HFF-Myc (cell line): ENCODE results near the gene PYURF.

Source experiments
- DNase-seq: peaks from one replicate; pipeline ENCODE4 v3.0.0-alpha.2; 2011; ENCODE audit warnings: low read depth; ENCODE audit errors: extremely low read depth
- H3K4me3 ChIP-seq: replicated peaks from 2 replicates; pipeline ENCODE4 v1.5.1; 2011; ENCODE audit warnings: low read depth, mild to moderate bottlenecking, control low read depth, low read length
- TF ChIP-seq, protein P1 (sequence below): IDR thresholded peaks from 2 replicates; pipeline ENCODE4 v1.5.1; 2012; ENCODE audit warnings: mild to moderate bottlenecking, low read depth, low read length, control low read depth; ENCODE audit errors: missing control alignments

The PYURF gene

GRCh38 chr4:88535090-88535755 lies 11.6 kb upstream of the PYURF start:
- no peak overlapping the region for H3K4me3 ChIP-seq
- DNase-seq, result no peak
- TF ChIP-seq, protein P1, sequence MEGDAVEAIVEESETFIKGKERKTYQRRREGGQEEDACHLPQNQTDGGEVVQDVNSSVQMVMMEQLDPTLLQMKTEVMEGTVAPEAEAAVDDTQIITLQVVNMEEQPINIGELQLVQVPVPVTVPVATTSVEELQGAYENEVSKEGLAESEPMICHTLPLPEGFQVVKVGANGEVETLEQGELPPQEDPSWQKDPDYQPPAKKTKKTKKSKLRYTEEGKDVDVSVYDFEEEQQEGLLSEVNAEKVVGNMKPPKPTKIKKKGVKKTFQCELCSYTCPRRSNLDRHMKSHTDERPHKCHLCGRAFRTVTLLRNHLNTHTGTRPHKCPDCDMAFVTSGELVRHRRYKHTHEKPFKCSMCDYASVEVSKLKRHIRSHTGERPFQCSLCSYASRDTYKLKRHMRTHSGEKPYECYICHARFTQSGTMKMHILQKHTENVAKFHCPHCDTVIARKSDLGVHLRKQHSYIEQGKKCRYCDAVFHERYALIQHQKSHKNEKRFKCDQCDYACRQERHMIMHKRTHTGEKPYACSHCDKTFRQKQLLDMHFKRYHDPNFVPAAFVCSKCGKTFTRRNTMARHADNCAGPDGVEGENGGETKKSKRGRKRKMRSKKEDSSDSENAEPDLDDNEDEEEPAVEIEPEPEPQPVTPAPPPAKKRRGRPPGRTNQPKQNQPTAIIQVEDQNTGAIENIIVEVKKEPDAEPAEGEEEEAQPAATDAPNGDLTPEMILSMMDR, result no peak

- H3K4me3 ChIP-seq, result no peak overlapping the region
- TF ChIP-seq, protein P1, result no peak
- DNase-seq, result peak; percentile 52
These were observed 10.6 kb upstream of the PYURF start for GRCh38 chr4:88533937-88534750.

GRCh38 chr4:88533088-88533790 lies 9.7 kb upstream of the PYURF start:
- no peak for DNase-seq
- TF ChIP-seq, protein P1, result no peak
- H3K4me3 ChIP-seq, result no peak overlapping the region

DNA sequence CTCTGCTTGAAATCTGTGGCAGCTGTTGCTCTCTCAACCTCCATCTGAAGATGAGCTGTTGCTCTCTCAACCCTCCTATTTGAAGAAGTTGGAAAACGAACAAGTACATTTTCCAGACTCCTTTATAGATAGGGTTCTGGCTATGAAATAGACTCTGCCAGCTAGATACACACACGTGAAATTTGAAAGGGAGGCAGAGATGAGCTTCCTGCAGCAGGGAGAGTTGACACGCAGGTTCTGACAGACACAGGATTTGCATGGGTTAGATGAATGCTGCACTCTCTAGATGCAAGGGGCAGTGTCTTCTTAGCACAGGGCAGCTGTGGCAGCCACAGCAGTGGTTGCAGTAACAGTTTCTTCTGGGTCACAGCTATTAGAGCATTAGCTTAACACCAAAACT lies 8.0 kb upstream of the PYURF start:
- TF ChIP-seq, protein P1, result no peak
- H3K4me3 ChIP-seq, result no peak overlapping the region
- DNase-seq, result no peak

DNA sequence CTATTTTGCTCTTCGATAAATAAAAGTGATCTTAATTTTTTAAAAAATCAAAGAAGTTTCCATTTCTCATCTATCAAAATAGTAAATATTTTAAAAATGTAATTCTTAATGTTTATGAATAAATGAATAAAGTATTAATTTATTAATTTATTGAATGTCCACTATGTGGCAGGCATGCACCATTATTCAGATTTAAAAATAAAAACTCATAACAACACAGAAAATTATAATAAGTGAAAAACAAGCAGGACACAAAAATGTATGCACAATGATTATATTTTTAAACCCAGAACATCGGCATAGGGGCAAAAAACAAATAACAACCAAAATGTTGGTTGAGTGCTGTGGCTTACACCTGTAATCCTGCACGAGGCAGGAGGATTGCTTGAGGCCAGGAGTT lies 5.3 kb upstream of the PYURF start:
- no peak for DNase-seq
- TF ChIP-seq, protein P1, result no peak
- no peak overlapping the region for H3K4me3 ChIP-seq

DNA sequence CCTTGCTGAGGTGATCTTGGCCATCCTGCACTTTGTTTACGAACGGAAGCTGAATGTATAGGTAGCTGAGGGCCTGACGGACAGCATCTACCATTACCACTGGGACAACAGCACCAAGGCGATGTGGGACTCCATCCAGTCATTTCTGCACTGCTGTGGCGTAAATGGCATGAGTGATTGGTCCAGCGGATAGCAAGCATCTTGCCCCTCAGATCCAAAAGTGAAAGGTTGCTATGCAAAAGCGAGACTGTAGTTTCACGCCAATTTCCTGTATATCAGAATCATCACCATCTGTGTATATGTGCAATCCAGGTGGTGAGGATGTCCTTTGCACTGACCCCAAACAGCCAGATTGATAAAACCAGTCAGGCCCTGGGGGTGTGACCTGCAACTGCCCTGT lies 4.2 kb upstream of the PYURF start:
- no peak for DNase-seq
- TF ChIP-seq, protein P1, result no peak
- no peak overlapping the region for H3K4me3 ChIP-seq
